ENCODE measurements around the gene CCDC149. TPM values are rescaled to one million over a fixed set of nuclear protein-coding genes. Genes with fewer than 3 reads are reported as not detected.

The CCDC149 gene
- total and polyA plus RNA-seq, 2 donors (not counting 3 experiments of a cell fraction or from before 2014, with no cell fraction given) = 7.8 to 11.3 TPM

DNA sequence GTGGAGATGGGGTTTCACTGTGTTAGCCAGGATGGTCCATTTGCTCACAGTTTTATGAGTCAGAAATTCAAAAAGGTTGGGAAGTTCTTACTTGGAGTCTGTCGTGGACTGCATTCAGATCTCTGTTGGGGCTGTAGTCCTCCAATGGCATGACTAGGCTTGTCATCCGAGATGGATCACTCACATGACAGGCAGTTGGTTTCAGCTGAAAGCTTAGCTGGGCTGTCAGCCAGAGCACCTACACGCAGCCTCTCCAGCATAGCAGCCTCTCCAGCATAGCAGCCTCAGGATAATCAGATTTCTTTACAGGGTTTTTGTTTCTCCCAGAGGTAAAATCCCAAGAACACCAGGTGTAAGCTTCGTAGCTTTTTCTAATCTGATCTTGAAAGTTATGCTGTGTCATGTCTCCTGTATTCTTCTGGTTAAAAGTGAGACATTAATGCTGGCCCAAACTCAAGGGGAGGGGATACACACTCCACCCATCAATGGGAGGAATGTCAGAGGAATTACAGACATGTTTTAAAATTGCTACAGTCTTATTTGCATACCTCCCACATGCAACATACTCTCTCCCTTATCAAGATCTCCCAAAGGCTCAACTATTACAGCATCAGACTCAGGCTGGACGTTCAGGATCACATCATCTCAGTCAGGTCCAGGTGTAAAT, 149.1 kb downstream of the CCDC149 start:
- Histone ChIP-seq H3K9me1 (replicated peaks; ENCODE audit: control insufficient read depth, extremely low read depth, insufficient read depth, low read length) (no peaks in the 10 kb centered on the region), H3K9me3 (replicated peaks; ENCODE audit: control insufficient read depth, insufficient read depth, low read length) (no peaks in the 10 kb centered on the region), H2AFZ (ENCODE audit: low read depth, low read length) (no peak overlapping the region), H3K27ac (ENCODE audit: insufficient read depth, low read depth, low read length) (no peak overlapping the region), H3K4me2 (ENCODE audit: insufficient read depth, low read length) (no peak overlapping the region), H3K9ac (replicated peaks; ENCODE audit: extremely low read depth, insufficient read depth, low read length) (no peak overlapping the region), H4K20me1 (replicated peaks; ENCODE audit: control insufficient read depth, extremely low read depth, insufficient read depth, low read length) (no peaks in the 10 kb centered on the region), H3K79me2 (ENCODE audit: control insufficient read depth, insufficient read depth, low read length) (no peaks in the 10 kb centered on the region), H3K36me3 (ENCODE audit: control insufficient read depth in 2 of 2, extremely low read depth in 1 of 2, insufficient read depth in 2 of 2, low read length in 2 of 2) (no peaks in the 10 kb centered on the region), H3K27me3 (ENCODE audit: control insufficient read depth in 2 of 2, insufficient read depth in 2 of 2, low read length in 2 of 2) (no peaks in the 10 kb centered on the region), H3K4me1 (ENCODE audit: control insufficient read depth, extremely low read depth, insufficient read depth, low read length) (no peaks in the 10 kb centered on the region), H3K4me3 (replicated peaks in 1 of 3; ENCODE audit: insufficient read depth in 1 of 3, low read depth in 1 of 3, low read length in 3 of 3) (no peak overlapping the region)
- dilution Hi-C loops (cut with MboI; ENCODE audit: extremely low pct_ligation_motif_present, low sequenced_read_pairs) (no loop called here), intact Hi-C loops (cut with micrococcal nuclease) (no loop called here)
- ChIA-PET POLR2A (no interaction called here), CTCF (no interaction called here)
- no peak for TF ChIP-seq GATA2 (IDR thresholded peaks at IDR 0.05; ENCODE audit: insufficient read depth, insufficient read length, low read depth, low read length)
- TF ChIP-seq MYC (IDR thresholded peaks at IDR 0.05; ENCODE audit: low read depth, low read length) = no peak
- TF ChIP-seq, protein P1, sequence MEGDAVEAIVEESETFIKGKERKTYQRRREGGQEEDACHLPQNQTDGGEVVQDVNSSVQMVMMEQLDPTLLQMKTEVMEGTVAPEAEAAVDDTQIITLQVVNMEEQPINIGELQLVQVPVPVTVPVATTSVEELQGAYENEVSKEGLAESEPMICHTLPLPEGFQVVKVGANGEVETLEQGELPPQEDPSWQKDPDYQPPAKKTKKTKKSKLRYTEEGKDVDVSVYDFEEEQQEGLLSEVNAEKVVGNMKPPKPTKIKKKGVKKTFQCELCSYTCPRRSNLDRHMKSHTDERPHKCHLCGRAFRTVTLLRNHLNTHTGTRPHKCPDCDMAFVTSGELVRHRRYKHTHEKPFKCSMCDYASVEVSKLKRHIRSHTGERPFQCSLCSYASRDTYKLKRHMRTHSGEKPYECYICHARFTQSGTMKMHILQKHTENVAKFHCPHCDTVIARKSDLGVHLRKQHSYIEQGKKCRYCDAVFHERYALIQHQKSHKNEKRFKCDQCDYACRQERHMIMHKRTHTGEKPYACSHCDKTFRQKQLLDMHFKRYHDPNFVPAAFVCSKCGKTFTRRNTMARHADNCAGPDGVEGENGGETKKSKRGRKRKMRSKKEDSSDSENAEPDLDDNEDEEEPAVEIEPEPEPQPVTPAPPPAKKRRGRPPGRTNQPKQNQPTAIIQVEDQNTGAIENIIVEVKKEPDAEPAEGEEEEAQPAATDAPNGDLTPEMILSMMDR (IDR thresholded peaks at IDR 0.05; ENCODE audit: extremely low read depth in 1 of 2, insufficient read depth in 1 of 2, low read depth in 1 of 2, low read length in 2 of 2) = no peak
- TF ChIP-seq, protein P2, sequence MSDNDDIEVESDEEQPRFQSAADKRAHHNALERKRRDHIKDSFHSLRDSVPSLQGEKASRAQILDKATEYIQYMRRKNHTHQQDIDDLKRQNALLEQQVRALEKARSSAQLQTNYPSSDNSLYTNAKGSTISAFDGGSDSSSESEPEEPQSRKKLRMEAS (IDR thresholded peaks at IDR 0.05; ENCODE audit: insufficient read depth, insufficient read length) = no peak
- TF ChIP-seq POLR2AphosphoS5 (IDR thresholded peaks at IDR 0.05; ENCODE audit: insufficient read depth, low read depth, low read length) = no peak
- no peak for TF ChIP-seq FOS (IDR thresholded peaks at IDR 0.05; ENCODE audit: borderline replicate concordance, insufficient read depth, low read length)
- no peak for TF ChIP-seq JUN (IDR thresholded peaks at IDR 0.05; ENCODE audit: borderline replicate concordance, insufficient read depth, insufficient read length, low read depth)
- no peak for TF ChIP-seq POLR2A (IDR thresholded peaks at IDR 0.05; ENCODE audit: low read depth, low read length)
- TF ChIP-seq EZH2 (IDR thresholded peaks at IDR 0.05; ENCODE audit: borderline replicate concordance, low read depth, low read length, severe bottlenecking) = no peak
- DNase-seq (ENCODE audit: low read depth, low spot score) (no peak), FAIRE-seq (no peak)
- BruUV-seq (replicated peaks) = no TSS peak

Small RNA genes lying within 50 kb of the gene (small RNA-seq; reads per million reads assigned to genes)
- not detected for gene AC006390.1 (ENCODE audit: insufficient read depth, insufficient read length, low read depth, low replicate concordance)

Other genes starting within 250 kb of the CCDC149 start
- gene SOD3, start 117.5 kb downstream of the CCDC149 start, total RNA-seq = not detected in 2 replicates
- not detected in 2 replicates for gene SOD3, start 117.5 kb downstream of the CCDC149 start, polyA plus RNA-seq
- gene LGI2, start 117.9 kb upstream of the CCDC149 start, total RNA-seq = not detected in 2 replicates
- gene LGI2, start 117.9 kb upstream of the CCDC149 start, polyA plus RNA-seq = not detected in 2 replicates
- gene SEPSECS, start 247.4 kb upstream of the CCDC149 start, total RNA-seq = 5.8 and 8.3 TPM in 2 replicates
- 2.2 and 2.8 TPM in 2 replicates for gene SEPSECS, start 247.4 kb upstream of the CCDC149 start, polyA plus RNA-seq

Measured in endothelial cell of umbilical vein (primary cell).